ENCODE measurements around the gene RICTOR. TPM values are rescaled to one million over a fixed set of nuclear protein-coding genes. Genes with fewer than 3 reads are reported as not detected.

RICTOR gene
- total and polyA plus RNA-seq, 9 of the 15 experiments (the other 6 are each of a cell fraction or from before 2014, with no cell fraction given), result 13.9 to 46.6 (median 22.6) TPM

- Histone ChIP-seq H3K4me2 (ENCODE audit: insufficient read depth, low read length) (no peak overlapping the region), H2AFZ (ENCODE audit: low read depth, low read length) (no peak overlapping the region), H3K27me3 (ENCODE audit: control insufficient read depth in 2 of 2, insufficient read depth in 2 of 2, low read length in 2 of 2) (no peaks in the 10 kb centered on the region), H3K9ac (ENCODE audit: insufficient read depth in 1 of 2, low read depth in 2 of 2, low read length in 2 of 2) (no peak overlapping the region), H3K4me3 (no peak overlapping the region), H3K9me1 (ENCODE audit: control insufficient read depth, insufficient read depth, low read length) (no peaks in the 10 kb centered on the region), H4K20me1 (replicated peaks; ENCODE audit: control insufficient read depth, insufficient read depth, low read length) (no peaks in the 10 kb centered on the region), H3K36me3 (ENCODE audit: control insufficient read depth, insufficient read depth, low read length) (peaks cover 15% of the 10 kb centered on the region; the same call in 2 of the 3 replicates), H3K4me1 (replicated peaks in 1 of 2; ENCODE audit: control insufficient read depth in 2 of 2, insufficient read depth in 2 of 2, low read length in 2 of 2) (no peaks in the 10 kb centered on the region), H3K27ac (ENCODE audit: extremely low read depth, low read depth, low read length) (no peak overlapping the region), H3K9me3 (replicated peaks; ENCODE audit: control insufficient read depth, insufficient read depth, low read depth, low read length) (no peaks in the 10 kb centered on the region), H3K79me2 (ENCODE audit: control insufficient read depth, insufficient read depth, low read length) (peaks cover 95% of the 10 kb centered on the region)
- ATAC-seq, result peak; percentile 22; the same call in 1 of the 3 replicates
- BruUV-seq (replicated peaks), result no TSS peak
- WGBS (ENCODE audit: insufficient coverage, low coverage, missing lambda C conversion rate), result 50% methylated on average over 2 of the region's 2 CpGs
- peak; percentile 35 for FAIRE-seq
- in situ Hi-C loops (cut with MboI), result no loop called here
- intact Hi-C loops (cut with micrococcal nuclease), result no loop called here
- CTCF ChIA-PET (ENCODE audit: low intra/inter-chr PET ratio), result no interaction called here
- no peak for DNase-seq (ENCODE audit: extremely low read depth in 1 of 4, low spot score in 3 of 4)
- POLR2A ChIA-PET, result interaction anchor here (4.5 kb wide), 1 partner anchor 13 kb away, joined by 26 read pairs; no protein-coding TSS in a partner anchor
- TF ChIP-seq ZBTB40 (IDR thresholded peaks at IDR 0.05), result peak; percentile 80
- no peak for TF ChIP-seq ZBTB40 (CRISPR knock-in tag; IDR thresholded peaks at IDR 0.05)
- peak; percentile 34; the same call in 1 of the 2 replicates for TF ChIP-seq REST (IDR thresholded peaks at IDR 0.05; ENCODE audit: borderline replicate concordance)
- no peak for TF ChIP-seq REST (CRISPR knock-in tag; IDR thresholded peaks at IDR 0.05; ENCODE audit: low read depth)
Measured at GRCh38 chr5:39059064-39059463, 15.1 kb downstream of the RICTOR start.
